Measurements from ENCODE around the gene CDKN1C. TPM values are rescaled to one million over a fixed set of nuclear protein-coding genes. Genes with fewer than 3 reads are reported as not detected.
A peak's percentile ranks its signal among the peaks of the same experiment; 100 is the strongest.

CDKN1C gene
- total and polyA plus RNA-seq, 2 of the 8 experiments (the other 6 are each of a cell fraction or from before 2014, with no cell fraction given): 12.8 to 14.1 TPM

GRCh38 chr11:2878782-2879181 is 6.8 kb downstream of the CDKN1C start:
- no peak overlapping the region for H4K91ac ChIP-seq (replicated peaks; ENCODE audit: insufficient read length, low read length)
- no peak overlapping the region for H4K8ac ChIP-seq (ENCODE audit: extremely low read depth, insufficient read depth, low read length)
- no peaks in the 10 kb centered on the region for H3K79me2 ChIP-seq (ENCODE audit: control insufficient read depth in 1 of 2, insufficient read depth in 2 of 2, low read length in 2 of 2)
- ChIA-PET CTCF (ENCODE audit: partially characterized antibody) (interaction anchor here (1.0 to 2.9 kb wide), 5 partner anchors 10 to 345 kb away, joined by 3 to 17 read pairs (median 4); no protein-coding TSS in a partner anchor), POLR2A (ENCODE audit: partially characterized antibody) (no interaction called here)
- no peak overlapping the region for H3K18ac ChIP-seq (ENCODE audit: extremely low read depth, low read length)
- H3K23me2 ChIP-seq (ENCODE audit: low read depth, low read length): peaks cover 2% of the 10 kb centered on the region; the same call in 1 of the 2 replicates
- H3K23ac ChIP-seq (ENCODE audit: insufficient read length): no peak overlapping the region
- H4K20me1 ChIP-seq (replicated peaks in 1 of 2; ENCODE audit: control insufficient read depth in 1 of 2, insufficient read depth in 2 of 2, low read length in 2 of 2): peaks cover 3 to 8% of the 10 kb centered on the region in 2 experiments
- H3K9me3 ChIP-seq (ENCODE audit: insufficient read depth in 2 of 2, low read depth in 1 of 2, low read length in 1 of 2): peaks cover 0 to 2% of the 10 kb centered on the region in 2 experiments; a peak in 1 of 4 replicates
- H2BK120ac ChIP-seq (replicated peaks; ENCODE audit: low read depth, low read length): no peak overlapping the region
- peaks cover 0 to 64% (median 46%) of the 10 kb centered on the region in 4 experiments; a peak in 6 of 7 replicates for H3K27me3 ChIP-seq (replicated peaks in 1 of 4; ENCODE audit: control insufficient read depth in 3 of 4, extremely low read depth in 1 of 4, insufficient read depth in 3 of 4, low read length in 3 of 4)
- 92% methylated on average over 8 of the region's 8 CpGs; no CpG with 5 or more reads in 1 of the 2 experiments for WGBS, 2 experiments (ENCODE audit: extremely low coverage in 1 of 2, insufficient coverage in 1 of 2, insufficient read length in 1 of 2, insufficient replicate concordance in 2 of 2, low coverage in 1 of 2, low lambda C conversion rate in 2 of 2, missing lambda C conversion rate in 1 of 2)
- H2BK15ac ChIP-seq (ENCODE audit: low read length): no peak overlapping the region
- H2BK5ac ChIP-seq (ENCODE audit: low read depth, low read length): no peak overlapping the region
- peaks cover 0 to 4% (median 0%) of the 10 kb centered on the region in 4 experiments; a peak in 1 of 8 replicates for H3K36me3 ChIP-seq (ENCODE audit: control insufficient read depth in 2 of 4, insufficient read depth in 4 of 4, low read length in 3 of 4)
- peak overlapping the region; percentile 20; the same call in 1 of the 2 replicates for H2BK12ac ChIP-seq (ENCODE audit: low read depth, low read length)
- H3K4me1 ChIP-seq (replicated peaks in 1 of 4; ENCODE audit: control insufficient read depth in 3 of 4, insufficient read depth in 4 of 4, low read length in 3 of 4): peaks cover 0 to 12% (median 6%) of the 10 kb centered on the region in 4 experiments; a peak in 6 of 7 replicates
- TF ChIP-seq GTF2F1 (IDR thresholded peaks at IDR 0.05; ENCODE audit: borderline replicate concordance, low read depth, low read length) (no peak), POLR2A (IDR thresholded peaks at IDR 0.05; ENCODE audit: control extremely low read depth in 1 of 2, low read depth in 2 of 2, low read length in 2 of 2) (no peak), KDM5A (IDR thresholded peaks at IDR 0.05; ENCODE audit: low read length) (no peak), EZH2 (IDR thresholded peaks at IDR 0.05; ENCODE audit: low read depth, low read length, severe bottlenecking) (no peak), POU5F1 (IDR thresholded peaks at IDR 0.05; ENCODE audit: low read depth, low read length) (no peak), ATF3 (IDR thresholded peaks at IDR 0.05; ENCODE audit: insufficient read depth, low read depth, low read length) (no peak), SUZ12 (IDR thresholded peaks at IDR 0.05; ENCODE audit: low read length) (no peak)
- TF ChIP-seq, protein P1, sequence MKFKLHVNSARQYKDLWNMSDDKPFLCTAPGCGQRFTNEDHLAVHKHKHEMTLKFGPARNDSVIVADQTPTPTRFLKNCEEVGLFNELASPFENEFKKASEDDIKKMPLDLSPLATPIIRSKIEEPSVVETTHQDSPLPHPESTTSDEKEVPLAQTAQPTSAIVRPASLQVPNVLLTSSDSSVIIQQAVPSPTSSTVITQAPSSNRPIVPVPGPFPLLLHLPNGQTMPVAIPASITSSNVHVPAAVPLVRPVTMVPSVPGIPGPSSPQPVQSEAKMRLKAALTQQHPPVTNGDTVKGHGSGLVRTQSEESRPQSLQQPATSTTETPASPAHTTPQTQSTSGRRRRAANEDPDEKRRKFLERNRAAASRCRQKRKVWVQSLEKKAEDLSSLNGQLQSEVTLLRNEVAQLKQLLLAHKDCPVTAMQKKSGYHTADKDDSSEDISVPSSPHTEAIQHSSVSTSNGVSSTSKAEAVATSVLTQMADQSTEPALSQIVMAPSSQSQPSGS (IDR thresholded peaks at IDR 0.05; ENCODE audit: low read length): no peak
- H3K9ac ChIP-seq (replicated peaks in 1 of 4; ENCODE audit: extremely low read depth in 1 of 4, low read depth in 3 of 4, low read length in 3 of 4): no peak overlapping the region
- no peak overlapping the region for H3K56ac ChIP-seq (replicated peaks; ENCODE audit: insufficient read length, low read depth, low read length)
- no peak overlapping the region for H3K4me2 ChIP-seq (ENCODE audit: insufficient read depth in 1 of 2, low read depth in 2 of 2, low read length in 2 of 2)
- H3K79me1 ChIP-seq (ENCODE audit: low read depth, low read length): no peaks in the 10 kb centered on the region
- no peak overlapping the region for H3K14ac ChIP-seq (ENCODE audit: insufficient read length)
- H2AFZ ChIP-seq (ENCODE audit: low read length): no peak overlapping the region
- no peak overlapping the region for H3K4ac ChIP-seq (replicated peaks; ENCODE audit: insufficient read length, low read depth, low read length)
- FAIRE-seq (no peak), DNase-seq (ENCODE audit: low read depth in 1 of 2, low spot score in 2 of 2) (no peak)
- H4K5ac ChIP-seq (ENCODE audit: insufficient read length, low read depth, low read length): no peak overlapping the region
- H2AK5ac ChIP-seq (ENCODE audit: low read depth, low read length): no peak overlapping the region
- H2BK20ac ChIP-seq (ENCODE audit: low read length): no peak overlapping the region
- H3K27ac ChIP-seq (ENCODE audit: low read depth, low read length): no peak overlapping the region
- no peak overlapping the region for H3K4me3 ChIP-seq (ENCODE audit: extremely low read depth in 1 of 4, insufficient read depth in 2 of 4, low read depth in 3 of 4, low read length in 4 of 4)

Measured in H1 (cell line).